ENCODE data around the gene DDRGK1. TPM values are rescaled to one million over a fixed set of nuclear protein-coding genes. Genes with fewer than 3 reads are reported as not detected.

DDRGK1 gene
- total RNA-seq, 1 donor from 2014 or later = 108 TPM

- Histone ChIP-seq H3K36me3 (peaks cover 10% of the 10 kb centered on the region), H3K4me1 (peaks cover 10% of the 10 kb centered on the region), H3K4me3 (no peak overlapping the region), H3K27ac (no peak overlapping the region), H3K9me3 (no peaks in the 10 kb centered on the region), H3K27me3 (peaks cover 8% of the 10 kb centered on the region)
- no peak for TF ChIP-seq CTCF (IDR thresholded peaks at IDR 0.05)
- no peak for ATAC-seq
- intact Hi-C loops (cut with DNase I) = no loop called here
- no peak for DNase-seq
These were observed 43.2 kb upstream of the DDRGK1 start for GRCh38 chr20:3247638-3248037.

GRCh38 chr20:3246682-3247081 lies 42.2 kb upstream of the DDRGK1 start:
- DNase-seq (no peak), ATAC-seq (no peak)
- intact Hi-C loops (cut with DNase I) = no loop called here
- H3K27me3 ChIP-seq = peaks cover 8% of the 10 kb centered on the region
- H3K4me3 ChIP-seq = no peak overlapping the region
- TF ChIP-seq CTCF (IDR thresholded peaks at IDR 0.05) = no peak
- no peak overlapping the region for H3K27ac ChIP-seq
- H3K4me1 ChIP-seq = peaks cover 10% of the 10 kb centered on the region
- H3K36me3 ChIP-seq = peaks cover under 1% of the 10 kb centered on the region
- no peaks in the 10 kb centered on the region for H3K9me3 ChIP-seq

GRCh38 chr20:3245711-3246110 lies 41.2 kb upstream of the DDRGK1 start:
- Histone ChIP-seq H3K36me3 (no peaks in the 10 kb centered on the region), H3K4me1 (peaks cover 10% of the 10 kb centered on the region), H3K4me3 (no peak overlapping the region), H3K27me3 (peaks cover 8% of the 10 kb centered on the region), H3K9me3 (no peaks in the 10 kb centered on the region), H3K27ac (no peak overlapping the region)
- ATAC-seq (no peak), DNase-seq (no peak)
- no peak for TF ChIP-seq CTCF (IDR thresholded peaks at IDR 0.05)
- intact Hi-C loops (cut with DNase I) = no loop called here

GRCh38 chr20:3245156-3245555 lies 40.7 kb upstream of the DDRGK1 start:
- Histone ChIP-seq H3K4me1 (peaks cover 10% of the 10 kb centered on the region), H3K4me3 (no peak overlapping the region), H3K27me3 (peaks cover 11% of the 10 kb centered on the region), H3K36me3 (no peaks in the 10 kb centered on the region), H3K9me3 (no peaks in the 10 kb centered on the region), H3K27ac (no peak overlapping the region)
- intact Hi-C loops (cut with DNase I) = no loop called here
- no peak for TF ChIP-seq CTCF (IDR thresholded peaks at IDR 0.05)
- no peak for DNase-seq
- ATAC-seq = no peak

- H3K9me3 ChIP-seq = no peaks in the 10 kb centered on the region
- H3K4me1 ChIP-seq = peaks cover 14% of the 10 kb centered on the region
- peaks cover 16% of the 10 kb centered on the region for H3K27me3 ChIP-seq
- H3K36me3 ChIP-seq = no peaks in the 10 kb centered on the region
- no peak overlapping the region for H3K27ac ChIP-seq
- DNase-seq = no peak
- no peak for ATAC-seq
- no peak overlapping the region for H3K4me3 ChIP-seq
- no peak for TF ChIP-seq CTCF (IDR thresholded peaks at IDR 0.05)
- intact Hi-C loops (cut with DNase I) = no loop called here
These were observed 40.1 kb upstream of the DDRGK1 start for GRCh38 chr20:3244613-3245012.

- Histone ChIP-seq H3K27me3 (peaks cover 18% of the 10 kb centered on the region), H3K4me3 (no peak overlapping the region), H3K27ac (no peak overlapping the region), H3K4me1 (peaks cover 10% of the 10 kb centered on the region), H3K9me3 (no peaks in the 10 kb centered on the region), H3K36me3 (no peaks in the 10 kb centered on the region)
- no peak for ATAC-seq
- intact Hi-C loops (cut with DNase I) = no loop called here
- no peak for DNase-seq
- no peak for TF ChIP-seq CTCF (IDR thresholded peaks at IDR 0.05)
These were observed 39.4 kb upstream of the DDRGK1 start for GRCh38 chr20:3243718-3244358.
